NCI-H1417 (cell line): ENCODE measurements around the gene CHD1L.
"Not testable (repeated sequence)": the region's sequence is repeated elsewhere in the genome, so short reads cannot be mapped to it uniquely, and the experiment has no call there.

Experiments used
- DNase-seq, 3 experiments: peaks; one replicate each; lab custom pipeline; 2025; lab: John Stamatoyannopoulos, UW

CHD1L gene

DNA sequence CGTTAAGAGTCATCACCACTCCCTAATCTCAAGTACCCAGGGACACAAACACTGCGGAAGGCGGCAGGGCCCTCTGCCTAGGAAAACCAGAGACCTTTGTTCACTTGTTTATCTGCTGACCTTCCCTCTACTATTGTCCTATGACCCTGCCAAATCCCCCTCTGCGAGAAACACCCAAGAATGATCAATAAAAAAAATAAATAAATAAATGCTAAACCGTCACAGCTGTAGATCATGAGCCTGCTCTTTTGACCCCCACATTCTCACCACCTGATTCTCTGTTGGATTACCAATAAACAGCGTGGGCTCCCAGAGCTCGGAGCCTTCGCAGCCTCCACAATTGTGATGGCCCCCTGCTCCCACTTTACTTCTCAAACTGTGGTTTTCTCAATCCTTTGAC, 8.6 kb upstream of the CHD1L start:
- DNase-seq = not testable (repeated sequence)

DNA sequence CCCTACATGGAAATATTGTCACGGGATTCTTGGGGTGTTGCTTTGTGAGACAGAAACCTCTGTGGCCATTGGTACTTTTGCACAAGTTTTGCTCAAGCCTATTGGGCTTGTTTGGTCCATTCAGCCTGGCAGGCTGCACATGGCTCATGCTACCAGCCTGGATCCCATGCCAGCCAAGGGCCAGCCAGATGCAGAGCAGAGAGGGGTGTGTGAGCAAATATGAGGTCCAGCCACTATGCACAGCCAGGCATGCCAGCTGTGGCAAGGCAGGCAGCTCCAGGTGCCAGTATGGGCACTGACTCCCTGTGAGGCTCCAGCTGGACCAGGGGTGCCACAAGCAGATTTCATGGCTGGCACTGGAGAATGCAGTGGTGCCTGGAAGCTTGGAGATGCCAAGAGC, 6.7 kb upstream of the CHD1L start:
- no peak for DNase-seq

DNA sequence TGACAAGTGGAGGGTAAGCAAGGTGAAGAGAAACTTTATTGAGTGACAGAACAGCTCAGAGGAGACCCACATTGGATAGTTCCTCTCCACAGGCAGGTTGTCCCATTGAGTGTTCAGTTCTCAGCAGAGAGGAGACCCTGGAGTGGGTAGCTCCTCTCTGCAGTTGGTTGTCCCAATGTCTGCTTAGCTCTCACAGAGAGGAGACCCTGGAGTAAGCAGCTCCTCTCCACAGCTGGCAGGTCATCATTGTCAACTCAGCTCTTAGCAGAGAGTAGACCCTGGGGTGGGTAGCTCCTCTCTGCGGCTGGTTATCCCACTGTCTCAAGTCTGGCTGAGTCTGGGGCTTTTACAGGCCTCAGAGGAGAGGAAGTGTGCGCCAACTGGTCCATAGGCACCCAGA, 6.0 kb upstream of the CHD1L start:
- no peak for DNase-seq

DNA sequence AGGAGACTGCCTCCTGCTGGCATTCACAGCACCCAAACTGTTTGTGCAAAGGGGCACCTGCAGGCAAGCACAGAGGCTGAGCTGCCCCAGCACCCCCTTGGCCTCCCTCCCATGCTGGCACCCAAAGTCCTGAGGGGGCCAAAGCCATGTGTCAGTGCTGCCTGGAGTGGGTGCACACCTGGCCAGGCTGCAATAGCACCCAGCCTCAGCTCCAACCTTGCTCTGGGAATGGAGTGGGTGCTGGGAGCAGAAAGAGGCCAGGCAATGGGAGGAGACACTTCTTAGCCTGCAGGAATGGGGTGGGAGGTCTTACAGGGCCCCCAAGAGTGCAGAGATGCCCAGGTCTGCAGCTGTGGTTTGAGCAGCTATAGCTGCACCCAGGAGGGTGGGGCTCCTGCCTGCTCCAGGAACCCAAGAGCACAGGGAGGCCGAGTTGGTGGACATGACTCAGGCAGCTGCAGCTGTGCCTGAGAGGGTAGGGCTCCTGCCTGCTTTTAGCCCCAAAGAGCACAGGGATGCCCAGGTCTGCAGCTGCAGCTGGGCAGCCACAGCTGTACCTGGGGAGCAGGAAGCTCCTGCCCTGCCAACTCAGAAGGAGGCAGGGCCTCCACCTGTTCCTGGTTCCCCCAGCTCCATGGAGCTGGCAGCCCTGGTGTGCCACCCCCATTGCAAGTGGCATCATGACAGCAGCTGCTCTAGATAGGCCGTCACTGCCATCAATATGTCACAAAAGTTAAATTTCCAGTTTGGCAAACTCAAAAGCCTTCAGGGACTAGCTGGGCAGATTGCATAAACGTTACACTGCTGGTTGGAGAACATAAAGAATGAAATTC, 5.3 kb upstream of the CHD1L start:
- DNase-seq = no peak

DNA sequence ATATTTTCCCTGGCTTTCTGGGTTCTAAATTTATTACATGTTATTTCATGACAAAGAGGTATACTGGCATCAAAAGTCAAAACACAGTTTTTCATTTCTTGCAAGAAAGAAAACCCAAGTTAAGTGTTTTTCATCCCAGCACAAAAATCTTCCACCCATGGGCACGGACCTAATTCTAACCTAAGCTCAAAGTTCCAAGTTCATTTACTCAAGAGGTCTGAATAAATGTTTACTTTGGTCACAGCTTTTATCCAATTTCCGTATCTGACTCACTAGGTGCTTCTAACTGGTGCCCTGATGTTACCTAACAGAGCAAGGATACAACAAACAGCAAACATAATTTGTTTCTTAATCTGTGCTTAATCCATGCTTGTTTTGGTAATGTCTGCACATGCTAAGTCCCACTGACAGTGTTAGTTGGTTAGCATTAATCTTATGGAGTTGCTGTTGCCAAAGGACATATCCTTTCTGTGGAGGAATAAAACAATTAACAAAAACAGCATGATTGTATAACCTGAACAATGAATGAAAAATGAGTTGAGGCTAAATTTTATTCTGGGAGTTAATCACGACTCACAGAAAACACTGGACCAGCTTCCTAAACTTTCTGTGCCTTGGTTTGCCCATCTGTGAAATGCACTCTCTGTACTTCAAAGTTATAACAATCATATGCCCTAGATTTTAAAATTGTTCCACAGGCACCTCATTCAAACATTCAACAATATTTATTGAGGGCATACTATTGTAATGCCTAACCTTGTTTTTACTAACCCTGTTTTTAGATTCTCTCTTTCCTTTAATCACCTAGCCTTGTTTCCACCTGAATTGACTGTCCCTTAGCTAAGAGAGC, 4.2 kb upstream of the CHD1L start:
- DNase-seq = no peak

DNA sequence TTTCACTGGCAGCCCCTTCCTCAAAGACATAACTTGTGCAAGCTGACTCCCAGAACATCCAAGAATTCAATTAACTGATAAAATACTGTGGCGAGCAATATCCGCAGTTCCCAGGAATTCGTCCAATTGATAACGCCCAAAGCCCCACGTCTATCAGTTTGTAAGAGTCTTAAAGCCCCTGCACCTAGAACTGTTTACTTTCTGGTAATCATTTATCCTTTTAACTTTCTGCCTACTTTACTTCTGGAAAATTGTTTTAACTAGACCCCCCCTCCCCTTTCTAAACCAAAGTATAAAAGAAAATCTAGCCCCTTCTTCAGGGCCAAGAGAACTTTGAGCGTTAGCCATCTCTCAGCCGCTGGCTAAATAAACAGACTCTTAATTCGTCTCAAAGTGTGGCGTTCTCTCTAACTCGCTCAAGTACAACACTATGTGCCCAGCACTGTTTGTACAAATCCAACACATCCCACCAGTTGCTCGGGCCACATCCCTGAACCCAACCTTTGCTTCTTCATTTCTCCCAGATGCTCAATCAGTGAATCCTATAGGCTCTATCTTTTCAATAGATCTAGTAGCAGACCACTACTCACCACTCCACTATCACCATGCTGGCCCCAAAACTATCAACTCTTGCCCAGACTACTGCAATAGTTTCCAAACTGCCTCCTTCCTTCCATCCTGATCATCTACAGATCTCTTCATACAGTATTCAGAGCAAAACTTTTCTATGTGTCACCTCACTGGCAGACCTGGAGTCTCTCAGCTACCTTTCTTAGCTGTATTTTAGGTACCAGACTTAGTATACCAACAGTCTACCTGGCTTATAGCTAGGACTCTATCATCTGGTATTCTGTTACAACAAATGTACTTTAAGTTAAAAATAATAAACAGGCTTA, 3.3 kb upstream of the CHD1L start:
- no peak for DNase-seq

DNA sequence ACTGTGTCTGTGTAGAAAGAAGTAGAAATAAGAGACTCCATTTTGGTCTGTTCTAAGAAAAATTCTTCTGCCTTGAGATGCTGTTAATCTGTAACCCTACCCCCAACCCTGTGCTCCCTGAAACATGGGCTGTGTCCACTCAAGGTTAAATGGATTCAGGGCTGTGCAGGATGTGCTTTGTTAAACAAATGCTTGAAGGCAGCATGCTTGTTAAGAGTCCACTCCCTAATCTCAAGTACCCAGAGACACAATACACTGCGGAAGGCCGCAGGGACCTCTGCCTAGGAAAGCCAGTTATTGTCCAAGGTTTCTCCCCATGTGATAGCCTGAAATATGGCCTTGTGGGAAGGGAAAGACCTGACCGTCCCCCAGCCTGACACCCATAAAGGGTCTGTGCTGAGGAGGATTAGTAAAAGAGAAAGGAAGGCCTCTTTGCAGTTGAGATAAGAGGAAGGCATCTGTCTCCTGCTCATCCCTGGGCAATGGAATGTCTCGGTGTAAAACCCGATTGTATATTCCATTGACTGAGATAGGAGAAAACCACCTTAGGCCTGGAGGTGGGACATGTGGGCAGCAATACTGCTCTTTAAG, 2.3 kb upstream of the CHD1L start:
- peak in 2 of 3 experiments; percentile 34 to 86 for DNase-seq

DNA sequence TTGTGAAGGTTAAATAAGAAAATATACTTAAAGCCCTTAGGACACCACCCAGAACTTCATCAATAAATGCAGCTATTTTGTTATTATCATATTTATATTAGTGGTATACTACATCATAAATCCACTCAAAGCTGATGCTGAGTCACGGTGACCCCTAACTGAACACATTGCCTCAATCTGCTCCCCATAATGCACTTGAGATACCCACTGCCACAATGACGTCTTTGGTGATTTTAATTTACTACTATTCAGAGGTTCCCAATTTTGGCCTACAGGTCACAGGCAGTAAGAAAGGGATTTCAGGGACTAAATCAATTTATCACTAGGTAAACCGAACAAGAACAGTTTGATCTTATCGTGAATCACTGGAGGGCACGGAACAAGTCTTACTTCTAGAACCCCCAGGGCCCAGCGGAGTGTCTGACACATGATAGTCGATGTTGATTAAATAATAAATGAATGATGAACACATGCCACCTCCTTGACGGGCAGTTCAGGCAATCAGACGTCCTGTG, 493 bp upstream of the CHD1L start:
- DNase-seq = no peak

DNA sequence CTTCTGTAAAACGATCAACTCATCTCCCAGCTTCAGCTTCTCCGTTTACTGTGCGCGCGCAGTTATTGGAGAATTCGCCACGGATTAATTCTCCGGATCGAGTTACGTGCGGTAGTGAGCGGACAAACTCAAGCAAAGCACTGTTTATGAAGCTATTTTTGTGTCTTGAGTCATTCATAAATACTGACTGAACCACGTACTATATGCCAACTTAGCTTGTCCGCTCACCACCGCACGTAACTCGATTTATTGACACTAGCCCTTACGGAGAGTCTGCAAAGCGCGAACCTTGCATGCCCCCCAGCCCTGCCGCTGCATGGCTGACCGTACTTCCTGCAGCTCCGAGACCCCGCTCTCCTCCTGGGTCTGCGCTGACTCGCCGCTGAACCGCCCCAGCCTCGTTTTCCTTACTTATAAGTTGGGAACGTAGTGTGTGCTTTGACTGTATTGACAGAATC, 773 bp downstream of the CHD1L start:
- DNase-seq = peak in 1 of 3 experiments; percentile 73

DNA sequence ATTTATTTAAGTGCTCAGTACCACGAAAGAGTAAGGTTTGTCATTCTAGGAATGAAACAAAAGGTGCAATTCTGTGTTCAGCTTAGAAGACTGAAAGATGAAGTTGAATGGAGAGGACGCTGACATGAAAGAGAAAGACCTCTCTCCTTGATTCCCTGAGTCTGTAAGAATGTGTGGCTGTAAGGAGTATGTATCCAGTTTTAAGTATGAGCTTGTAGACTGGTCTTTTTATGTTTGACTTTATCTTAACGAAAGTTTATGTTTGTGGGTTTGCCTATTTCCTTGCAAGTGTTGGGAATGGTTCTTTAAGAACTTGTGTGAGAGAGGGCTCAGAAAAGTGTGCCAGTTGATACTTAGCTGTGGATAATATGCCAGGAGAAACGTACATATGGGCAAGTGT, 1.4 kb downstream of the CHD1L start:
- peak in 1 of 3 experiments; percentile 60 for DNase-seq

DNA sequence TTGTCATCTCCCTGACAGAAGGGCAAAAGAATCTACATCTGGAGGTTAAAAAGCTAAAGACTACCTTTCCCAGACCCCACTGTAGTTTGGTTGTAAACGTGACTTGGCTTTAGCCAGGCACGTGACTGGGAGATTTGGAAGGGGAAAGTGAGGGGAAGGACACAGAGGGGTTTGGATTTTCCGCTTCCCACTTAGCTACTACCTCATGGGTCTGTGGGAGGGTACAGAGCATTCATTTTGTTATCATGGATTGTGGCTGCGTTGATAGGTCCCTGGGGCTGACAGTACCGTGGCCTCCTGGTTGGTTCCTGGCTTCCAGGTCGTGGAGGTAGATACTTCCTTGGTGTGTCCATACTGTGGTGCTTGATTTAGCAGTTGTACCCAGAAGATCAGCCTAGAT, 2.6 kb downstream of the CHD1L start:
- no peak for DNase-seq

DNA sequence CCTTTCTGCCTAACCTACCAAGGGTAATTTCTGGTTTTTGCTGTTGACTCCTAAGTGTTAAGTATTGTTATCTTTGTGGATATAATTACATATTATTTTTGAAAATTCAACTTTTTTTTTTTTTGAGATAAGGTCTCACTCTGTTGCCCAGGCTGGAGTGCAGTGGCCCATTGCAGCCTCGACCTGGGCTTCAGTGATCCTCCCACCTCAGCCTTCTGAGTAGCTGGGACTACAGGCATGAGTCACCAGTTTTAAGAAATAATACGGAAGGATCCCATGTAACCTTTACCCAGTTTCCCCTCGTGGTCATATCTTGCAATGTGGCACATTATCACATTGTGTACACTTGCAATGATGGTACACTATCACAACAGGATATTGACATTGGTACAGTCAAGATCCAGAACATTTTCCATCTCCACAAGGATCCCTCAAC, 3.1 kb downstream of the CHD1L start:
- DNase-seq = no peak

DNA sequence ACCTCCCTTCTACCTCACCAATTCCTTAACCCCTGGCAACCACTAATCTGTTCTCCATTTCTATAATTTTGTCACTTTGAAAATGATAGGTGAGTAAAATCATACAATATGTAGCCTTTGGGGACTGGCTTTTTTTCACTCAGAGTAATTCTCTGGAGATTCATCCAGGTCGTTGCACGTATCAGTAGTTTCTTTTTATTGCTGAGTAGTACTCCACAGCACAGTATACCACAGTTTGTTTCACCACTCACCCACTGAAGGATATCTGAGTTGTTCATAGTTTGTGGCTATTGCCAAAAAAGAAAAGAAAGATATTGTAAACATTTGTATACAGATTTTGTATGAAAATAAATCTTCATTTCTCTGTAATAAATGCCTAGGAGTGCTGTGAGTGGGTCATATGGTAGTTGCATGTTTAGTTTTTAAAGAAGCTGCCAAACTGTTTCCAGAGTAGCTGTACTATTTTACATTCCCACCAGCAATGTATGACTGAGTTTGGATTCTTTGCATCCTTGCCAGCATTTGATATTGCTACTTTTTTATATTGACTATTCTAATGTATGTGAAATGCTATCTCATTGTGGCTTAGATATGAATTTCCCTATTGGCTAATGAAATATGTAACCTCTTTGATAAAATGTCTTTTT, 3.7 kb downstream of the CHD1L start:
- DNase-seq = no peak

DNA sequence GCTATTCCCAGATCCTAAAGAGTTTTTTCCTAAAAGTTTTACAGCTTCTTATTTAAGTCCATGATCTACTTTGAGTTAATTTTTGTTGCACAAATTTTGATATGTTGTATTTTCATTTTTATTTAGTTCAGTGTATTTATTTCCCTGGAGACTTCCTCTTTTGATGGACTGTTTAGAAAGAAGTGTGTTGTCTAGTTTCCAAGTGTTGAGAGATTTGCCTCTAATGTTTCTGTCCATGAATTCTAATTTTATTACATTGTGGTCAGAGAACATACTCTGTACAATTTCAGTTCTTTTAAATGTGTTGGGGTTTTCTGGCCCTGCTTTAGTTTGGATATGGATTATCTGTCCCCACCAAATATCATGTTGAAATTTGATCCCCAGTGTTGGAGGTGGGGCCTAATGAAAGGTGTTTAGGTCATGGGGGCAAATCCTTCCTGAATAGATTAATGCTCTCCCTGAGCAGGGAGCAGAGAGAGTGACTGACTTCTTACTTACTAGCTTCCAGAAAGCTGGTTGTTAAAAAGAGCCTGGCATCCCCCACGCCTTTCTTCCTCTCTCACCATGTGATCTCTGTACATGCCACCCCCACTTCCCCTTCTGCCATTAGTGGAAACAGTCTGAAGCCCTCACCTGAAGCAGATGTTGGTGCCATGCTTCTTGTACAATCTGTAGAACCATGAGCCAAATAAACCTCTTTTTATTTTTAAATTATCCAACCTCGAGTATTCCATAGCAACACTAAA, 4.6 kb downstream of the CHD1L start:
- no peak for DNase-seq

DNA sequence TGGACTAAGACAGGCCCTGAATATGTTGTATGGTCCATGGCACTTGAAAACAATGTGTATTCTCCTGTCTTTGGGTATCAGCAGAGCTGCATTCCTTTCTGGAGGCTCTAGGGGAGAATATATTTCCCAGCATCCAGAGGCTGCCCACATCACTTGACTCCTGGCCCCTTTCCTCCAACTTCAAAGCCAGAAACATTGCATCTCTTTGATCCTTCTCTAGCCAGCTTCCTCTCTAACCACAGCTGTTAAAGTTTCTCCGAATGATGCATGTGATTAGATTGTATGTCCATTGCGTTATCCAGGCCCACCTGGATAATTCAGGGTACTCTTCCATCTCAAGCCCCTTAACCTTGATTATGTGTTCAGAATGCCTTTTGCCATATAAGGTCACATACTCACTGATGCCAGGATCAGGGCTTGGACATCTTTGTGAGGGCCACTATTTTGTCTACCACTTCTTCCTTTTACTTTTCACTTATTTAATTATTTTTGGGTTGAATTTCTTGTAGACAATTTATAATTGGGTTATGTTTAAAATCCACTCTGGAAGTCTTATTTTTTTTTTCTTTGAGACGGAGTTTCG, 5.3 kb downstream of the CHD1L start:
- DNase-seq = no peak

DNA sequence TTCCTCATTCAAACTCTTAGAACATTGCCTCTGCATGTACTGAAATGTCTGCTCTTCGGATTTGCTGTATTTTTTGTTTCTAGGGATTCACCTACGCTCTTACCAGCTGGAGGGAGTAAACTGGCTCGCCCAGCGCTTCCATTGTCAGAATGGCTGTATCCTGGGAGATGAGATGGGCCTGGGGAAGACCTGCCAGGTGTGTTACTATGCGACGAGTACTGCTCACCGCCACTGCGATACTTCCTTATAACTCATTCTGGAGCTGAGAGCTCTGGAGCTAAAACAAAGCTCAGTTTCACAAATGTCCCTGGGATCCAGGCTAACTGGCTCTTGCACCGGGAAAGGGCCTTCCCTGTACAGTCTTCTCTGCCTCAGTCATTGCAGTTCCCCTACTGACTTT, 10.1 kb downstream of the CHD1L start:
- peak in 1 of 3 experiments; percentile 28 for DNase-seq

DNA sequence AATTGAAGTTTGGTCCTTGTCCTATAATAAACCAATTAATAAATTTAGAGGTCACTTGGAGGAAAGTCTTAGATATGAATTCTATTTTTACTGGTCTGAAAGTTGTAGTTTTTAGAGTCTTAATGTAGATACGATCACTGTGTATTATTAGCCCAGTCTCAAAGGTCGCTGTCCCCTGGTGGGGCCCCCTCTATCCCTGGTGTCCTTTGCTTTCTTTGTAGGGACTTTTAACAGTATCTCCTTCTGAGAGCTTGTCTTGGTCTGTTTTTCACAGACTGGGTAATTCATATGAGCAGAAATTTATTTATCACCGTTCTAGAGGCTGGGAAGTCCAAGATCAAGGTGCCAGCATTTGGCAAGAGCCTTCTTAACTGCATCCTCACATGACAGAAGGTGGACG, 18.5 kb downstream of the CHD1L start:
- no peak for DNase-seq

DNA sequence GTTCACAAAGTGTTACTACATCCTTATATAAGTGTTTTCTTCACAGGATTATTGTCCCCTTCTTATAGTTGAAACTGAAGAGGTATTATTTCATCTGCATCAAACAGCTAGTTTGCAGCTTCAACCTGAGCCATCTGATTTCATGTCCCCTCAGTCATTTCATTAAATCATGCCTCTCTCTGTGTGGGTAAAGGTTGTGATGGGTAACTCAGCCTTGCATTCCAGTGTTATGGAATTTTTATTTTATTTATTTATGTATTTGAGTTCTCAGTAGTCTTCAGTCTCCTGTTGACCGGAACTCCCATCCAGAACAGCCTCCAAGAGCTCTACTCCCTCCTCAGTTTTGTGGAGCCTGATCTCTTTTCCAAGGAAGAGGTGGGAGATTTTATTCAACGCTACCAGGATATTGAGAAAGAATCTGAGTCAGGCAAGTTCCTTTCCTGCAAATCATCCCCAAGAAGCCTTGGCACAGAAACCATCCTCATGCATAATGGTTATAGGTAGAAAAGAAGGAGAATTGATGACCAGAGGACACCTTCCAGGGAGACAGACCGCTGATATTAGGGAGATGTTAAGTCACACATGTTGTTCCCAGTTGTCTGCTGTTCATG, 21.8 kb downstream of the CHD1L start:
- no peak for DNase-seq

DNA sequence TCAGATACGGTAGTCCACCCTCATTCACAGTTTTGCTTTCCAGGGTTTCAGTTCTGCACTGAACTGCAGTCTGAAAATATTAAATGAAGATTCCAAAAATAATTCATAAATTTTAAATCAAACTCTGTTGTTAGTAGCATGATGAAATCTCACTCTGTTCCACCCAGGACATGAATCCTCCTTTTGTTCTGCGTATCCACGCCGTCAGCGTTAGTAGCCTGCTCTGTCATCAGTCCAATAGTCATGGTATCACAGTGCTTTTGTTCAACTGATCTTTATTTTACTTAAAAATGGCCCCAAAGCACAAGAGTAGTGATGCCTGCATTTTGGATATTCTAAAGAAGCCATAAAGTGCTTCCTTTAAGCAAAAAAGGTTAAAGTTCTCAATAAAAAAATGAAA, 23.9 kb downstream of the CHD1L start:
- no peak for DNase-seq
